ENCODE data around the gene CRIM1.

CRIM1 gene

GRCh38 chr2:36478999-36479398, 123.4 kb downstream of the CRIM1 start:
- no peak overlapping the region for H3K4me3 ChIP-seq (ENCODE audit: low read depth, low read length)
- TF ChIP-seq CTCF (IDR thresholded peaks at IDR 0.05; ENCODE audit: borderline replicate concordance, insufficient read depth, low read depth, low read length) = no peak

- no peak for TF ChIP-seq CTCF (IDR thresholded peaks at IDR 0.05; ENCODE audit: borderline replicate concordance, insufficient read depth, low read depth, low read length)
- H3K4me3 ChIP-seq (ENCODE audit: low read depth, low read length) = no peak overlapping the region
Measured at GRCh38 chr2:36479406-36479805, 123.8 kb downstream of the CRIM1 start.

GRCh38 chr2:36480028-36480427, 124.5 kb downstream of the CRIM1 start:
- H3K4me3 ChIP-seq (ENCODE audit: low read depth, low read length) = no peak overlapping the region
- TF ChIP-seq CTCF (IDR thresholded peaks at IDR 0.05; ENCODE audit: borderline replicate concordance, insufficient read depth, low read depth, low read length) = no peak

- no peak for TF ChIP-seq CTCF (IDR thresholded peaks at IDR 0.05; ENCODE audit: borderline replicate concordance, insufficient read depth, low read depth, low read length)
- no peak overlapping the region for H3K4me3 ChIP-seq (ENCODE audit: low read depth, low read length)
Measured at GRCh38 chr2:36480636-36481035, 125.1 kb downstream of the CRIM1 start.

- no peak for TF ChIP-seq CTCF (IDR thresholded peaks at IDR 0.05; ENCODE audit: borderline replicate concordance, insufficient read depth, low read depth, low read length)
- no peak overlapping the region for H3K4me3 ChIP-seq (ENCODE audit: low read depth, low read length)
Measured at GRCh38 chr2:36481709-36482108, 126.1 kb downstream of the CRIM1 start.

GRCh38 chr2:36482576-36483214, 127.1 kb downstream of the CRIM1 start:
- H3K4me3 ChIP-seq (ENCODE audit: low read depth, low read length) = no peak overlapping the region
- no peak for TF ChIP-seq CTCF (IDR thresholded peaks at IDR 0.05; ENCODE audit: borderline replicate concordance, insufficient read depth, low read depth, low read length)

- no peak for TF ChIP-seq CTCF (IDR thresholded peaks at IDR 0.05; ENCODE audit: borderline replicate concordance, insufficient read depth, low read depth, low read length)
- no peak overlapping the region for H3K4me3 ChIP-seq (ENCODE audit: low read depth, low read length)
Measured at GRCh38 chr2:36483290-36483689, 127.7 kb downstream of the CRIM1 start.

Measured in GM12875 (cell line).